ENCODE results near the gene PXDC1.
"Not testable (repeated sequence)": the region's sequence is repeated elsewhere in the genome, so short reads cannot be mapped to it uniquely, and the experiment has no call there.

Gene PXDC1

DNA sequence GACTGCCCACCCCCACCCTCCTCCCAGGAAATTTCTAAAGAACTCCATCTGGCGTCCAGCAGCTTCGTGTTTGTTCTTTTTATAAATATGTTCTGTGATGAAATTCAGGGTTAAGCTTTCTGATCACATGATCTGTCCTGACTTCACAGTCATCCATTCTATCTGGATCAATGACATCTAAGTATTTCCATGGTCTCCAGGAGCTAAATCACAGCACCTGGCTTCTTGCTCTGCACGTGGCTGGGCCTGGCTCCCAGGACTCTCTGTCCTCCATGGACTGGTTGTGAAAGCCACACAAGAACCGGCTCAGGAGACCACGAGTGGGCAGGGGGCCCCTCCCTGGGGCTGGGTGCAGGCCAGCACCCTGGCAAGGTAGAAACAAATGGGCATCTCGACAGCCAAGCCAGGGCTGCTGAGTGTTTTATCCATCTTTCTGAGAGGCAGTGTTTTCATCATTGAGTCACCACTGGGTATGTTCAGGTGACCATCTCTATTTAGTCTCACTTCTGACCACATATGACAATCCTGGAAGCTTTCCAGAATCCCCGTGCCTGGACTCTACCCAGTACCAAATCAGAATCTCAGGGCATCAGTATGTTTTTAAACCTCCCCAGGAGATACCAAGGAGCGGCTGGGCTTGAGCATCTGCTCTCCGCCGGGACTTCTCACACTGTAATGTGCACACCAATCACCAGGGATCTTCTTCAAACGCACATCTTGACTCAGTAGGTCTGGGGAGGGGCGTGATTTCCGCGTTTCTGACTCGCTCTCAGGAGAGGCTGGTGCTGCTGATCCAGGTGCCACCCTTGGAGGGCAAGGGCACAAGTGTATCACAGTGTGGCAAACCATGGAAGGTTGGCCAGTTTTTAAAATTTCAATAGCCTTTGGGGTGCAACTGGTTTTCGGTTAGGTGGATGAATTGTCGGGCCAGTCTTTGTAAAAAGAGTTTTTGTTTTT lies 31.6 kb upstream of the PXDC1 start:
- DNase-seq, result no peak

DNA sequence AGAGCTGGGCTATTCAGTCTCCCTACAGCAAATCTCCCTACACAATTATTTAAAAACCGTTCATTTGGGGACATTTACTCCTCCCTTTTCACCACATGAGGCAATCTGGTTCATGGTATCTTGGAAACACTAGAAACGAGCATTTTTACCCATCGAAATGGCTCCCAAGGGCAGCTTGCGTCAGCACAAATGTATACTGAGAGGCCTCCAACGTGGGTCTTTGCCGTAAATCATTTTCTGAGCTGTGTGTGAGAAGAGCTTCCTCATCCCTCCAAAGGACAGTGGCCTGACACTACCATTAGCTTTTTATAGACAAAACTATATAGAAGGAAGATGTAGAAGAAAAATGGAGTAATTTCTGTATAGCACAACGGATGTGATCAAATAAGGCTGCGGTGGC lies 30.0 kb upstream of the PXDC1 start:
- no peak for DNase-seq

DNA sequence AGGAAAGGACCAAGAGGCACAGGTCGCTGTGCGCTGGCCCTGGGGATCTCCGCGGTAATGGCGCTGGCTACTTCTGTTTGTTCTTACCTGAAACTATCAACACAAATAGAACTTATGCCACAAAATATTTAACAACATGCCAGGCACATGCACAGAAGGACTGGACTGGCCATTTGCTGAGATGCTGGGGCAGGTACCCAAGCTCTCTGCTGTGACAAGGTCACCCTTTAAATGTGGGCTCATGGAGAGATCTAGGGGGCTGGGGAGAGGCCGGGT lies 28.0 kb upstream of the PXDC1 start:
- DNase-seq, result no peak

DNA sequence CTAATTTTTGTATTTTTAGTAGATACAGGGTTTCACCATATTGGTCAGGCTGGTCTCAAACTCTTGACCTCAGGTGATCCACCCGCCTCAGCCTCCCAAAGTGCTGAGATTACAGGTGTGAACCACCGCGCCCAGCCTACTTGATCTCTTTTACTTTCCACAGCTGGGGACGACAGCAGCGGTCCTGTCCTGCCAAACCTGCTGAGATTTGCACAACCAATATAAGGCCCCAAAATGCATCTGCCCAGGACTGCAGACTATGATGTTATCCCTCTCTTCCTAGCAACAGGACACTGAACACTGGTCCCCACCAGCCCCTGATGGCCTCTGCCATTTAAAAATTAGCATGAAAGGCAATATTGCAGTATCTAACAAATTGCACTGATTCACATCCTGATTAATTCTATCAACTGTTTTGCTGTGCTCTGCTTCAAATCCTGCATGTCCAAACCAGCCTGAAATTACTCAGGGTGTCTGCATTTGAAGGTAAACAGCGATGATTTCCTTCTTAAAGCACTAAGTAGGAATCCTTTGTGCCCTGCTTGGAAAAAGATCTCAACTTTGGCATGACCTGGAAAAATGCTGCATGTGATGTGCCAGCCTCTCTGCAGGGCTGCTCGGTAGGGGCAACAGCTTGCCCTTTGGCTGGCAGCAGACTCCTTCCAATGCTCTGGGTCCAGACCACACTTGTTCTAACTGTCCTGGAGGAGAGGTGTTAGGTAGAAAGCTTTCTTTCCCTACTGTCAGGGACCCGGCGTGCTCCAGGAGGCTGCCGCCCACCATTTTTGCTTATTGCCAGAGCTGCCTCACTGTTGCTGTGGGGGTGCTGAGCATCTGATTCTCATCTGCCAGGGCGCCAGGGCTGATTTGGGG lies 27.4 kb upstream of the PXDC1 start:
- DNase-seq, result no peak

DNA sequence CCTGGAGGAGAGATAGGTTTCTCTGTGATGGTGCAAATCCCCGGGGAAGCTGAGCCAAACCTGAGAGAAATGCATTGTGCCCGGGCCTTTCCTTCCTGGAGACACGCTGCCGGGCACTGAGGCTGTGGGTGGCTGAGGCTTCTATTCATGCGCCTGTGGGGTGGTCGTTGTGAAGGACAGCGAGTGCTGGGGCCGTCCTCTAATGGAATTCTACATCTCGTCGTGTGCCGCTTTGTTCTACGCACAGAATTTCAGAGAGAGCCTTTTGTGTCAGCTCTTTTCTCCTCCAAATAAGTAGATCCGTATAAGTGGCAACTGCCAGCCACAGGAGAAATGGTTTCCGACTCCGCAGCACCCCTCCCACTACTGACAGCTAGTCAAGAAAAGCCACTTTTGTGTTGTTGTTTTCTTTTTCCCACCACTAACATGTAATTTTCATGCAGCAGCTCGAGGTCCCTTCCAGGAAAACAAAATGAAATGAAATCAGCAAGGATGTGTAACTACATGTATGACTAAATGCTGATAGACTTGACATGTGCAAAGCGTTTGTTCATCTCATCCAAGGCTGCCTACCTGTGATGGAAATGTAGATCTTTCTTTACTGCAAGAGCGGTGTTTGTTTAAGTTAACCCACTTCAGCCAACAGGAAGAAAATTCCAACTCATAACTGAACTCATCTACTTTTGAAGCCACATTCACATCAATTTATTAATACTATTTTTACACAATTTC lies 26.4 kb upstream of the PXDC1 start:
- DNase-seq, result no peak

DNA sequence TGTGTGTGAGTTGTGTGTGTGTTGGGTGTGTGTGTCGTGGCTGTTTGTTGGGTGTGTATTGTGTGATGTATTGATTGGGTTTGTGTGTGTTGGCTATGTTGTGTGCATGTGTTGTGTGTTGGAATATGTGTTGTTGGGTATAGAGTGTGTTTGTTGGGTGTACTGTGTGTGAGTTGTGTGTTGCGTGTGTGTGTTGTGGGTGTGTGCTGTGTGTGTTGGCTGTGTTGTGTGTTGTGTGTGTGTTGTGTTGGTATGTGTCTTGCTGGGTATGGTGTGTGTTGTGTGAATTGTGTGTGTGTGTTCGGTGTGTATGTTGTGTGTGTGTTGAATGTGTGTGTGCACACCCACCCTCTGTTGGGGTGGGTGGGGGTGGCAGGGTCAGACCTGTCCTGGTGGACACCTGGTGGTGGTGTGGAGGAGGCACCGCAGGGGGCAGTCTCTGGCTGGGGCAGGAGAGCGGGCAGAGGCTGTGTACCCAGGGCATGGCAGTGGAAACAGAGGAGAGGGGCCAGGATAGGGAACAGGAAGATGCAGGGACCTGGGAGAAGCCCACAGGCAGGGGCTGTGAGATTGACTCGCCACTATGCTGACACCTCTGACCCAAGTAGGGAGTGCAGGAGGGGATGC lies 25.5 kb upstream of the PXDC1 start:
- DNase-seq, result peak in 1 of 3 experiments; percentile 9

DNA sequence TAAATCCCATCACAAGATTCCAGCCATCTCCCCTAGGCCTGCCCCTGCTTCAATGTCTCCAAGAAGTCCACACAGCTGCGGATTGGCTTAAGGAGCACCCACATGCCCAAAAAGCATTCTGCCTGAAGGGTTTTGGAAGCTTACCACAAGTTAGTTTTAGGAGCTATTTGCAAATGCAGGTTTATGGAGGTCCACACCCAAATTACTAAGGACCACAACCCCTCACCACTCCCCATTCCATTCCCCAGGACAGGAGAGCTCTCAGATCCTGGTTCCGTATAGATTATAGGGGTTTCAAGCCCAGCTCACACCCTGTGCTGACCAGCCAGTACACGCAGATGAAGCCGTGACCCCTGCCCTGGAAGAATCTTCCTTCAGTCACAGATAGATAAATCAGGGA lies 24.3 kb upstream of the PXDC1 start:
- DNase-seq, result no peak

DNA sequence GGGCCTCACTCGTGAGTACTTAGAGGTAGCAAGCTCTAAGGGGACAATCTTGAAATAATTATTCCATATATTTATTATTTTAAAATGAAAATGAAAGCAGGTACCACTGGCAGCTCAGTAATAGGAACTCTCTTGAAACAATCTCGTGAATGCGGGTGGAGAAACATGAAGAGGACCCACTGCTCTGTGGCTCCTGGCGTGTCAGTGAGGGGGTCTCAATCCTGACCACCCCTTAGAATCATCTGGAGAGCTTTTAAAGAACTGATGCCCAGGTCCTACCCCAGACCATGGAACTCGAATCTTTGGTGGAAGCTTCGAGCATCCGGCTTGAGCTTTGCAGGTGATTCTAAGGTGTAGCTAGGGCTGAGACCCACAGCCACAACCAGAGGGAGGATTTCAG lies 23.9 kb upstream of the PXDC1 start:
- DNase-seq, result no peak

DNA sequence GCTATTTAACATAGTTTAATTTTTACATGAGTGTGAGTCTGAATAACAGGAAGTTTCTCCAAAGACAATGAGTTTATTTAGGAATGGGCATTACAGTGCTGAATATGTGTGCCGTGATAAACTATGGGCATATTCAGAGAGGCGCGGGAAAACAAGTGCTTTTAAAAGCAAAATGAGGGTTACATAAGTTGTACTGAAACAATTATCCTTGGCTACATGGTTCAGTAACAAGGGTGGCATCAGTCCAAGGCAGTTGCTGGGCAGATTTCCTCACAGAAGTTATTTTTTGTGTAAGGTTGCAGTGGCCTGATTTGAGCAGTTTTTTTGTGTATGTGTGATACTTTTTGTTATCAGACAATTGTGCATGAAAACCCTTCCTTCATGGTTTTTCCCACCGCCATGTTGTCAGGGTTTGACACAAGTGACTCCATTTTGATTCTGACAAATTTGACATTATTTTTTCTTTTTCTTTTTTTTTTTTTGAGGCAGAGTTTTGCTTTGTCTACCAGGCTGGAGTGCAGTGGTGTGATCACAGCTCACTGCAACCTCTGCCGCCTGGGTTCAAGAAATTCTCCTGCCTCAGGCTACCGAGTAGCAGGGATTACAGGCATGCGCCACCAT lies 22.3 kb upstream of the PXDC1 start:
- DNase-seq, result no peak

DNA sequence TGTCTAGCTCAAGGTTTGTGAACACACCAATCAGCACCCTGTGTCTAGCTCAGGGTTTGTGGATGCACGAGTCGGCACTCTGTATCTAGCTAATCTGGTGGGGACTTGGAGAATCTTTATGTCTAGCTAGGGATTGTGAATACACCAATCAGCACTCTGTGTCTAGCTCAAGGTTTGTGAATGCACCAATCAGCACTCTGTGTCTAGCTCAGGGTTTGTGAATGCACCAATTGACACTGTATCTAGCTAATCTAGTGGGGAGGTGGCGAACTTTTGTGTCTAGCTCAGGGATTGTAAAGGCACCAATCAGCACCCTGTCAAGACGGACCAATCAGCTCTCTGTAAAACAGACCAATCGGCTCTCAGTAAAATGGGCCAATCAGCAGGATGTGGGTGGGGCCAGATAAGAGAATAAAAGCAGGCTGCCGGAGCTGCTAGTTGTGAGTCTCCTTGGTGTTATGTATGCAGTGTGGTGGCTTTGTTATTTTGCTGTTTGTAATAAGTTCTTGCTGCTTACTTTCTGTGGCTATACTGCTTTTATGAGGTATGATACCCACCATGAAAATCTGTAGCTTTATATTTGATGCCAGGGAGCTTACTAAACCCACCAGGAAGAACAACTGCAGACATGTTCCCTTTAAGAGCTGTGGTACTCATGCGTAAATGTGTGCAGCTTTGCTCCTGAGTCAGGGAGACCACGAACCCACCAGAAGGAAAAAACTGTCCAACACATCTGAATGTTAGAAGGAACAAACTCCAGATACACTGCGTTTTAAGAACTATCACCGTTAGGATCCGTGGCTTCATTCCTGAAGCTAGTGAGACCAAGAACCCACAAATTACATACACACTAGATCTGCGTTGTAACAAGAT lies 20.9 kb upstream of the PXDC1 start:
- not testable (repeated sequence) for DNase-seq

DNA sequence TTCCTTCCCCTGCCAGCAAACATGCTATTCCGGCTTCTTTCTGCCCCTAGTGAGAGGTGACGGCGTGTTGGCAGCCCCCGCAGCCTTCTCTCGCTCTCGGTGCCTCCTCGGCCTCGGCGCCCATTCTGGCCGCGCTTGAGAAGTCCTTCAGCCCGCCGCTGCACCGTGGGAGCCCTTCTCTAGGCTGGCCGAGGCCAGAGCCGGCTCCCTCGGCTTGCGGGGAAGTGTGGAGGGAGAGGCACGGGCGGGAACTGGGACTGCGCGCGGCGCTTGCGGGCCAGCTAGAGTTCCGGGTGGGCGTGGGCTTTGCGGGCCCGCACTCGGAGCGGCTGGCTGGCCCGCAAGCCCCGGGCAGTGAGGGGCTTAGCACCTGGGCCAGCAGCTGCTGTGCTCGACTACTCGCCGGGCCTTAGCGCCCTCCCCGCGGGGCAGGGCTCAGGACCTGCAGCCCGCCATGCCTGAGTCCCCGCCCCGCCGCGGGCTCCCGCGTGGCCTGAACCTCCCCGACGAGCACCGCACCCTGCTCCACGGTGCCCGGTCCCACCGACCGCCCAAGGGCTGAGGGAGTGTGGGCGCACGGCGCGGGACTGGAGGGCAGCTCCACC lies 20.0 kb upstream of the PXDC1 start:
- no peak for DNase-seq

DNA sequence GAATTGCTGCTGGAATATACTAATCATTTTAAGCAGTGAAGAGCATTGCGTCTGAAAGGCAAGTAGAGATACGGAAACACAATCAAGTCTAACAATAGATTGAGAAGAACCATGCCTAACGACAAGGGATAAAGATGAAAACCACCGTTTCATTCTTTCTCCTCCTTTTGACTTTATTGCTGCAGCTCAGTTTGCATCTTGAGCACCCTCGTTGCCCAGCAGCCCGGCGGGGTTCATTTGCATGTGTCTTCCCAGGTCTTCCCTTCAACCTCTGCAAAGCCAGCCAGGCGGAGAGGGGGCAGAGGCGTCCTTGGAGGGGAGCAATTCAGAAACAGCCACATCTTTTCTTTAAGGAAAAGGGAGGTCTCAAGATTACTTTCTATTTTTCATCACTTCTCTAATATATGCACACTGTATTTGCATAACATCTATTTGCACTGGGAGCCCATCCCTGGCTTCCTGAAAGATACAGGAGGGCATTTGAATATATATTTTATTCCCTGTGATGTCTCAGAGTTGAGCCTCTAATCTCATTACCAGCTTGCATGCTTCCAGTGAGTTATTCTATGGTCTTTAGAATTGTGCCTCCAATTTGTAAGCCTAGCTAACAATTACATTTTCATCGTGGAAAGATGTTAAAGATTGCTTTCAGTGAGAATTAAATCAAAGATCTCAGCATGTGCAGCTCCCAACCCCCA lies 18.7 kb upstream of the PXDC1 start:
- no peak for DNase-seq

DNA sequence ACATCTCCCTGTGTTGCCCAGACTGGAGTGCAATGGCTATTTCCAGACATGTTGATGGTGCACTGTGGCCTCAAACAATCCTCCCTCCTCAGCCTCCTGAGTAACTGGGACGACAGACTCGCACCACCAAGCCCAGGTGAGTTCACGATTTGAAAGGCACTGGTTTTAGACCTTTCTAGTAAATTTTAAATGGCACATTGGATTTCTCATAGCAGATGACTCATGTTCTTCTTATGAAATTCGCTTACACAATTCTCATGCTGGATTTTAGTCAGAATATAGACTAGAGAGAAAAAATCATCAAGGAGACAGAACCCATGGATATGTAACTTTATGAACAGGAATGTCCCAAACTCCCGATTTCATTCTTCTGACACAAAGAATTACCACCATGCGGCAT lies 18.1 kb upstream of the PXDC1 start:
- no peak for DNase-seq

DNA sequence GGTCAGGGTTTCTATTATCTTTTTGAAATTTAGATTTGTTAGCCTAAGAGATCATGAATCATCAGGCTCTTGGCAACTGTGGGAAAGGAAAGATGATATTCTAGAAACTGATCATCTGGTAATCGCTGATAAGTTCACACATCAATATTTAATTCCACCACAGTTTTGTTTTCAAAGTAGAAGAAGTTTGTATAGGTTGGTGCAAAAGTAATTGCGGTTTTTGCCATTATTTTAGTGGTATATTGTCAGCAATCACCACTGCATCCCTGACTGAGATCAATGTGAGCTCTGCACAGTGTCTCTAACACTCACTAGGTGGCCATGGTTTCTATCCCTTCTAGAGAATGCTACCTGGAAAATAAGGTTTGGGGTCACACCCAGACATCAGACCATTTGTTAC lies 17.0 kb upstream of the PXDC1 start:
- DNase-seq, result no peak

DNA sequence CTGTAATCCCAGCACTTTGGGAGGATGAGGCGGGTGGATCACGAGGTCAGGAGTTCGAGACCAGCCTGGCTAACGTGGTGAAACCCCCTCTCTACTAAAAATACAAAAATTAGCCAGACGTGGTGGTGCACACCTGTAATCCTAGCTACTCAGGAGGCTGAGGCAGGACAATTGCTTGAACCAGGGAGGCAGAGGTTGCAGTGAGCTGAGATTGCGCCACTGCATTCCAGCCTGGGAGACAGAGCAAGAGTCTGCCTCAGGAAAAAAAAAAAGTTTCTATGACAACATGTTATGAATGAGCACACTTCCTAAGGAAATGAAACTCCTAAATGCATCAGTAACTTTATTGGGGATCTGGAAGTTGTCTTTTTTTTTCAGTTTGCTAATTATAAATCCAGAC lies 16.0 kb upstream of the PXDC1 start:
- DNase-seq, result not testable (repeated sequence)

DNA sequence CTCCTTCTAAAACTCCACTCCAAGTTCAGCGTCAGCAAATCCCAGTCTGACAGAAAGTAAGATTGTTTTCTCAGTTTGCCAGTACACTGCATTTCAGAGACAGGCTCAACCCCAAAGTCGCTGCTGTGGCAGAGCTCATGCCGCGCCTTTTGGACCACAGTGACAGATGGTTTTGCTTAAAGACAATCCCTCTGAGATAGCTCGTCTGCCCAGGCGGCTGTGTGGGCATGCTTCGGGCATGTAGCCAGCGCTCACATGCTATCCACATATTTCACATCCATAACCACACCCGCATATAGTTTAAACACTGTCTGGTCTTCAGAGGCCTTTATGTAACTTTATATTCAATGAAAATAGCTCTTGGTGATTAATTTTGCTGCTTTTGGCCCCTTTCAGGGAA lies 14.7 kb upstream of the PXDC1 start:
- DNase-seq, result no peak

DNA sequence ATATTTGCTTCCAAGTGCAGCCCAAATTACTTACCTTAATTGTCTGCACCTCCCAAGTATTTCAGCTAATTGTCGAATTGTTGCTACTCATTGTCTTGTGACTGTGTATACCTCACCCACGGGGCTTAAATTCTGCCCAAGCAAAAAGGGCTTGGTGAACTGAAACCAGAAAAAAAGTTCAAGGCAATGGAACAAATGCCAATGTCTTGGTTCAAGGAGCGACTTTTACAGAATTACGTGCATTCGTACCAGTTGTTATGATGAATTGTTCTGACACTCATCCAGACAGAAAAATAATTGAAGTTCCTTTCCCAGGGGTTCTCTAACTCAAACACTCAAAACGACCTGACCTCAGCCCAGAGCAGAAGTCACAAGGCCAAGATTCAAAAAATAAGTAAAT lies 13.9 kb upstream of the PXDC1 start:
- no peak for DNase-seq

DNA sequence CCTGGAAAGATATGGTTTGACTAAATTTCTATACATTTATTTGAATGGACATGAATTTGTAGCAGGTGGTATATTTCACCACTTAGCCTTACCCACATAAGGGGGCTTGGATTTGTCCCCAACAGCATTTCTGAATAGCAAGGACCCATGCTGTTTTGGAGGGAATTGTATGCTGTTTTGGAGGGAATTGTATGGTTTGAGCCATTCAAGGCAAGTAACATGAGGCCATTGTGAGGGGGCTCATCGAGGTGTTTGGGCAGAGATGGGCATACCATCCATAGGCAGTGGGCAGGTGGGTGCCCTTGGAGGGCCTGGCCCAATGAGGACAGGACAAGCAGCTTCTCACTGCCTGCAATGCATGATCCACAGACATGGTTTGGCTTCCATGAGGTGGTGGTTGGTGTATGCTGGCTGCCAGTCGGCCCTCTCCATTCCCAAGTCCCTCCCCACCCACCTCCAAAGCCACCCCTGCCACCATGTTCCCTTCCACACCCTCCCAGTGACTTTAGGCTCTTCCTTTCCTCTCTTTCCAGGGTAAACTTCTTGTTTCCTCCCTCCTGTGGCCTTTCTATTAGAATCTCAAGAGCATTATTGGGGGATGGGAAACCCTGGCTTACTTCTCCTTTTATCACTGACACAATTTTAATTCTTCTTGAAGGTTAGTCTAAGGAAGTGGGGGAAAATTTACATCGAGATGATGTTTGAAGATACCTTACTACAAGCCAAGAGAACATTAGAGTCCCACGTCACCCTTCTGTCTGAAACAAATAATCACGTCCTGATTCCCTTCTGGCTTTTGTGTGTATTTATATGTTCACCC lies 13.2 kb upstream of the PXDC1 start:
- DNase-seq, result no peak

DNA sequence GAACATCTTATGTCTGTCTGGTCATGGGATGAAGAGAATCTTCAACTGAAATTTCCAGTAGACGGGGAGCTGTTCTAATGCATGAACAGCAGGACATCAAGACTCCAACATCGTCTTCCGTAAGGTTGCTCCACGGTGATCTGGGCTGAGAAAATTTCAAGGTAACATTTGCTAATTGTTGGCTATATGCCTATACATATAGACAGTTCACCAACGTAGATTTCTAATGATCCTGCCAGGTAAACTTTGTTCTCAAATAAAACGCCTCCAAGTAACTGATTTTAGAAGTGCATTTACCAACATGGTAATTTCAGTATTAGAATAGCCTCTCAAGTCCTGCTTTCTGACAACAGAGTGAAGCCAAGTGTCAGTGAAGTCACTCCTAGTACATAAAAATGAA lies 11.3 kb upstream of the PXDC1 start:
- DNase-seq, result no peak

DNA sequence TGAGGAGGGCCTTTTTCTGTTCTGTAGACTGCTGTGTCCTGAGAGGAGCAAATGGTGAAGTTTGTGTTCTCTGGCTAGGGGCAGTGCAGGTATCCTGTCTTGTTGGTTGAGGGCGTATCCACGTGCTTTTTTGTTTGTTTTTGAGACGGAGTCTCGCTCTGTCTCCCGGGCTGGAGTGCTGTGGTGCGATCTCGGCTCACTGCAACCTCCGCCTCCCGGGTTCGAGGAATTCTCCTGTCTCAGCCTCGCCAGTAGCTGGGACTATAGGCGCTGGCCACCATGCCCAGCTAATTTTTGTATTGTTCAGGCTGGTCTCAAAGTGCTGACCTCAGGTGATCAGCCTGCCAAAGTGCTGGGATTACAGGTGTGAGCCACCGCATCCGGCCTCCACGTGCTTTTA lies 10.8 kb upstream of the PXDC1 start:
- DNase-seq, result no peak

Measured in NCI-H1417 (cell line).